ENCODE measurements around the gene TLX3.

DNA sequence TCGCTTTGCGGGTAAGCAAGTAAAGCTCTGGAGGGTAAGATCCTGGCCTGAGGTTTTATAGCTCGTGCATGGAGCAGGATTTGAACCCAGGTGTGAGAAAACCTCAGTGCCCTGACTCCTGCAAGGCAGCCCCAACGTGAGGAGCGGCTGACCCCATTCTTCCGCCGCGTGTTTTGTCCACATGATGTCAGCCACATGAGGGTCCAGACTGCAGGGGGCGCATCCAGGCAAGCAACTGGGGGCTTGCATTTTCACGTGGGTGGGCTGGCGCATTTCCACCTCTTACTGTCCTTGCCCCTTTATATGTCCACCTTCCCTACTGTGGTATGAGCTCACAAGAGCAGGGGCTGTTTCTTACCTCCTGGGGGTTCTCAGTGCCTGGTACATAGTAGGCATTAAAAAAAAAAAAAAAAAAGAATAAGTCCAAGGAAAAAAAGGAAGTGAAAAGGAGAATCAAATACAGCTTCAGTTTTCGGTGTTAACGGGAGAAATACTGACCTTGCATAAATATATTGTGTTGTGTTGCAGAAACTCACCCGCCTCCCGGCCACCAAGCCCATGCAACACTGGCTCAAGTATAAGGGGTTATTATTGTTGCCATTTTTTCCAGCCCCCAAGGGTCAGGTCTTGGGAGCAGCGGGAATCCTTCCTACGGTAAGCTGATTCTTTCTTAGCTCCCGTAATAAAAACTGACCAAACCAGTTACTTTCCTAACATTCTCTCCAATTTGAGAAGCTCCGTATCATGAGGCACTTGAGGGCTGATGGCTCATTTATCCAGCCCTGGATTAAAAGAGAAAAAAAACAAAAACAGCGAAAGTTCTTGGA lies 15.0 kb downstream of the TLX3 start:
- TF ChIP-seq, protein P1, sequence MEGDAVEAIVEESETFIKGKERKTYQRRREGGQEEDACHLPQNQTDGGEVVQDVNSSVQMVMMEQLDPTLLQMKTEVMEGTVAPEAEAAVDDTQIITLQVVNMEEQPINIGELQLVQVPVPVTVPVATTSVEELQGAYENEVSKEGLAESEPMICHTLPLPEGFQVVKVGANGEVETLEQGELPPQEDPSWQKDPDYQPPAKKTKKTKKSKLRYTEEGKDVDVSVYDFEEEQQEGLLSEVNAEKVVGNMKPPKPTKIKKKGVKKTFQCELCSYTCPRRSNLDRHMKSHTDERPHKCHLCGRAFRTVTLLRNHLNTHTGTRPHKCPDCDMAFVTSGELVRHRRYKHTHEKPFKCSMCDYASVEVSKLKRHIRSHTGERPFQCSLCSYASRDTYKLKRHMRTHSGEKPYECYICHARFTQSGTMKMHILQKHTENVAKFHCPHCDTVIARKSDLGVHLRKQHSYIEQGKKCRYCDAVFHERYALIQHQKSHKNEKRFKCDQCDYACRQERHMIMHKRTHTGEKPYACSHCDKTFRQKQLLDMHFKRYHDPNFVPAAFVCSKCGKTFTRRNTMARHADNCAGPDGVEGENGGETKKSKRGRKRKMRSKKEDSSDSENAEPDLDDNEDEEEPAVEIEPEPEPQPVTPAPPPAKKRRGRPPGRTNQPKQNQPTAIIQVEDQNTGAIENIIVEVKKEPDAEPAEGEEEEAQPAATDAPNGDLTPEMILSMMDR (IDR thresholded peaks at IDR 0.05; ENCODE audit: poor library complexity) = no peak
- TF ChIP-seq EZH2 (IDR thresholded peaks at IDR 0.05; ENCODE audit: borderline replicate concordance) = no peak
